Endothelial cell of umbilical vein (primary cell): ENCODE results near the gene PLPP7. TPM values are rescaled to one million over a fixed set of nuclear protein-coding genes. Genes with fewer than 3 reads are reported as not detected.

ENCODE experiments used
- BruUV-seq: library from RNA; stranded (reverse); fragments of 400-500 nt; replicated peaks from 2 replicates; lab custom pipeline; 2021; lab: Mats Ljungman, UMichigan
- CTCF ChIA-PET: fragments of 300-600, 350-600 bp; sonication (Branson Sonifier 250); formaldehyde crosslinking; loops from one replicate; lab custom pipeline; 2021; ENCODE audit warnings: antibody characterized with exemption, inconsistent platforms; lab: Charles Lee
- POLR2A ChIA-PET: fragments of 300-600, 350-600 bp; sonication (Branson Sonifier 250); formaldehyde crosslinking; loops from one replicate; lab custom pipeline; 2021; ENCODE audit warnings: antibody characterized with exemption, inconsistent platforms; lab: Charles Lee
- DNase-seq: peaks from one replicate; pipeline ENCODE4 v3.0.0-alpha.2; 2011; ENCODE audit warnings: low read depth, low spot score
- FAIRE-seq: peaks from 2 replicates; lab custom pipeline; 2011; peaks lifted over from hg19 to GRCh38; lab: Jason Lieb, UNC
- H2AFZ ChIP-seq: 2 replicates; pipeline ENCODE4 v1.6.0; 2012; ENCODE audit warnings: low read depth, low read length, control low read depth, inconsistent platforms
- H3K27ac ChIP-seq: 2 replicates; pipeline ENCODE4 v1.5.1; 2011; ENCODE audit warnings: low read depth, mild to moderate bottlenecking, control low read depth, low read length, moderate library complexity; ENCODE audit not compliant: insufficient read depth
- H3K27me3 ChIP-seq, 2 experiments: 2 replicates each; pipeline versions ENCODE4 v1.6.0 to v1.6.1; 2011; ENCODE audit warnings: low read length in 2 of 2, mixed read lengths in 1 of 2; ENCODE audit not compliant: control insufficient read depth in 2 of 2, insufficient read depth in 2 of 2
- H3K36me3 ChIP-seq, 2 experiments: 2 replicates in 1 of 2; 3 replicates in 1 of 2; pipeline ENCODE4 v1.5.1; 2011; ENCODE audit warnings: low read length in 2 of 2, mild to moderate bottlenecking in 1 of 2, moderate library complexity in 1 of 2; ENCODE audit not compliant: control insufficient read depth in 2 of 2, insufficient read depth in 2 of 2; ENCODE audit errors: extremely low read depth in 1 of 2
- H3K4me1 ChIP-seq: 3 replicates; pipeline ENCODE4 v1.5.1; 2011; ENCODE audit warnings: mild to moderate bottlenecking, low read length; ENCODE audit not compliant: control insufficient read depth, insufficient read depth; ENCODE audit errors: extremely low read depth
- H3K4me2 ChIP-seq: 2 replicates; pipeline ENCODE4 v1.6.1; 2011; ENCODE audit warnings: low read length, control low read depth, mixed read lengths; ENCODE audit not compliant: insufficient read depth
- H3K4me3 ChIP-seq, 3 experiments: fragments of 200-600 bp in 1 of 3; sonication (generic), shearing (Covaris generic) in 1 of 3; replicated peaks in 1 of 3; 2 replicates each; pipeline ENCODE4 v1.5.1; 2011 to 2016; ENCODE audit warnings: control low read depth in 3 of 3, low read length in 3 of 3, mild to moderate bottlenecking in 2 of 3, inconsistent platforms in 1 of 3, low read depth in 1 of 3, moderate library complexity in 1 of 3; ENCODE audit not compliant: insufficient read depth in 1 of 3
- H3K79me2 ChIP-seq: 2 replicates; pipeline ENCODE4 v1.6.0; 2012; ENCODE audit warnings: low read length, inconsistent platforms; ENCODE audit not compliant: control insufficient read depth, insufficient read depth
- H3K9ac ChIP-seq: replicated peaks from 2 replicates; pipeline ENCODE3; 2011; ENCODE audit warnings: low read length, control low read depth; ENCODE audit not compliant: insufficient read depth; ENCODE audit errors: extremely low read depth
- H3K9me1 ChIP-seq: replicated peaks from 3 replicates; pipeline ENCODE4 v1.6.0; 2011; ENCODE audit warnings: mild to moderate bottlenecking, low read length; ENCODE audit not compliant: control insufficient read depth, insufficient read depth; ENCODE audit errors: extremely low read depth
- H3K9me3 ChIP-seq: replicated peaks from 2 replicates; pipeline ENCODE4 v1.5.1; 2012; ENCODE audit warnings: low read length, inconsistent platforms; ENCODE audit not compliant: control insufficient read depth, insufficient read depth
- H4K20me1 ChIP-seq: replicated peaks from 2 replicates; pipeline ENCODE3; 2011; ENCODE audit warnings: mild to moderate bottlenecking, low read length; ENCODE audit not compliant: control insufficient read depth, insufficient read depth; ENCODE audit errors: extremely low read depth
- CTCF ChIP-seq, 2 donors: IDR thresholded peaks; 1 replicate in 1 of 2; 2 replicates in 1 of 2; pipeline ENCODE4 v1.5.1; 2011; ENCODE audit warnings: low read length in 2 of 2, mild to moderate bottlenecking in 2 of 2, moderate library complexity in 2 of 2, control low read depth in 1 of 2, inconsistent platforms in 1 of 2, low read depth in 1 of 2; ENCODE audit not compliant: insufficient read depth in 1 of 2; ENCODE audit errors: extremely low read depth in 1 of 2
- EZH2 ChIP-seq: IDR thresholded peaks from 2 replicates; pipeline ENCODE4 v1.6.1; 2012; ENCODE audit warnings: borderline replicate concordance, low read depth, mild to moderate bottlenecking, moderate library complexity, low read length, inconsistent platforms; ENCODE audit not compliant: severe bottlenecking
- FOS ChIP-seq: IDR thresholded peaks from 2 replicates; pipeline ENCODE4 v1.6.1; 2011; ENCODE audit warnings: mild to moderate bottlenecking, low read length, moderate library complexity, borderline replicate concordance; ENCODE audit not compliant: insufficient read depth
- GATA2 ChIP-seq: IDR thresholded peaks from 2 replicates; pipeline ENCODE4 v1.7.0; 2011; ENCODE audit warnings: low read depth, mild to moderate bottlenecking, moderate library complexity, mixed read lengths, low read length; ENCODE audit not compliant: insufficient read length, insufficient read depth
- JUN ChIP-seq: IDR thresholded peaks from 2 replicates; pipeline ENCODE4 v1.6.1; 2011; ENCODE audit warnings: borderline replicate concordance, low read depth; ENCODE audit not compliant: insufficient read length, insufficient read depth
- MAX ChIP-seq: IDR thresholded peaks from 2 replicates; pipeline ENCODE4 v1.6.1; 2011; ENCODE audit not compliant: insufficient read depth, insufficient read length
- MYC ChIP-seq: IDR thresholded peaks from one replicate; pipeline ENCODE4 v1.6.1; 2011; ENCODE audit warnings: mild to moderate bottlenecking, low read depth, low read length
- POLR2A ChIP-seq: IDR thresholded peaks from 2 replicates; pipeline ENCODE4 v1.6.1; 2012; ENCODE audit warnings: low read depth, mild to moderate bottlenecking, control low read depth, low read length
- POLR2AphosphoS5 ChIP-seq: IDR thresholded peaks from 2 replicates; pipeline ENCODE4 v1.6.1; 2012; ENCODE audit warnings: low read depth, mild to moderate bottlenecking, control low read depth, low read length, moderate library complexity; ENCODE audit not compliant: insufficient read depth
- dilution Hi-C: fragments of 300-500 bp; cut with MboI; formaldehyde crosslinking; loops from one replicate; pipeline ENCODE4 v1.15.0; 2019; ENCODE audit warnings: low sequenced_read_pairs; ENCODE audit not compliant: extremely low pct_ligation_motif_present
- intact Hi-C: fragments of 100-400 bp; cut with micrococcal nuclease; formaldehyde crosslinking; loops from one replicate; pipeline ENCODE4 v1.10.0; 2022
- polyA plus RNA-seq, 4 experiments: library from polyadenylated mRNA; depleted of rRNA in 3 of 4; stranded (reverse) in 3 of 4; unstranded in 1 of 4; fragments of >200 nt; gene quantifications; 2 replicates each; pipeline versions ENCODE4 v1.2.1 to v1.2.3, GENCODE V29; 2011 to 2012; ENCODE audit warnings: missing spikeins in 1 of 4
- total RNA-seq: library from RNA; stranded (reverse); gene quantifications from 2 replicates; pipeline ENCODE4 v1.2.3, GENCODE V29; 2021

Gene PLPP7
- total and polyA plus RNA-seq, 2 donors (not counting 3 experiments of a cell fraction or from before 2014, with no cell fraction given): 2.1 to 2.7 TPM

DNA sequence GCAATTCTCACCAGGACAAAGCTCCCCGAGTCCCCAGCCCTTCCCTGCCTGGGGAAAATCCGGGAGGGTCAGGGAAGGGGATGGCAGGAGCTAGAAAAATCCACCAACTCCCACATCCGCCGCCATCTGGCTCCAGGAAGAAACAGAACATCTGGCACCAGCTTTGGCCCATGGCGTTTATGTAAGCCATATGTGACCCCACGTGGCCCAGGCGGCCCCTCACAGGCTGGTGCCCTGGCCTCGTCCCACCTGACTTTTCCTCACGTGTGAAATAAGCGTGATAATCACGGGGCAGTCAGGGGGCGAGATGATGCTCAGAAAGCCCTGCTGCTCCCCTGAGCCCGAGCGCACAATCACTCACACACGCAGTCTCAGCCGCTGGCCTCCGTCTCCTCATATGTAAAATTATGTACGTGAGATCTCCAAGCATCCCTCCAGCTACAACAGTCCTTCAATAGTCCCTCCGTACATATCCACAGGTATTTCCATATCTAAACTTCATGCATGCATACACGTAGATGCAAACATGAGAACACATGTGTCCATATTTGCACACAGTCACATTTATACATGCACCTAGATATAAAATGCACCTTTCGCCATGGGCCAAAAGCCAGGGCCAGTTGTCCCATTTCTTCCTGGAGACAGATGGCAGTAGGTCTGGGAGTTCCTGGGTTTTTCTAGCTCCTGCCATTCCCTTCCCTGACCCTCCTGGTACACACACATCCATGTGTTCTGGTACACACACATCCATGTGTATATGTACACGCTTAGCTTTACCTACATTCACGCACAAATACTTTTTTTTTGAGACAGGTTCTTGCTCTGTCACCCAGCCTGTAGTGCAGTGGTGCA lies 28.9 kb downstream of the PLPP7 start:
- dilution Hi-C loops (no loop called here), intact Hi-C loops (no loop called here)
- no peak for DNase-seq
- H3K27me3 ChIP-seq: no peaks in the 10 kb centered on the region
- H3K9me3 ChIP-seq: no peaks in the 10 kb centered on the region
- H4K20me1 ChIP-seq: no peaks in the 10 kb centered on the region
- no TSS peak for BruUV-seq
- no peak overlapping the region for H3K27ac ChIP-seq
- ChIA-PET CTCF (no interaction called here), POLR2A (interaction anchor here (0.6 kb wide), 1 partner anchor 15 kb away, joined by 4 read pairs; no protein-coding TSS in a partner anchor)
- FAIRE-seq: no peak
- H3K9me1 ChIP-seq: no peaks in the 10 kb centered on the region
- H3K9ac ChIP-seq: no peak overlapping the region
- no peak overlapping the region for H2AFZ ChIP-seq
- H3K4me1 ChIP-seq: no peaks in the 10 kb centered on the region
- H3K4me3 ChIP-seq: no peak overlapping the region
- H3K4me2 ChIP-seq: no peak overlapping the region
- no peaks in the 10 kb centered on the region for H3K79me2 ChIP-seq
- H3K36me3 ChIP-seq: no peaks in the 10 kb centered on the region
- TF ChIP-seq CTCF (IDR thresholded peaks at IDR 0.05; ENCODE audit: extremely low read depth in 1 of 2, insufficient read depth in 1 of 2, low read depth in 1 of 2, low read length in 2 of 2): no peak
- no peak for TF ChIP-seq POLR2AphosphoS5
- no peak for TF ChIP-seq FOS
- no peak for TF ChIP-seq GATA2
- no peak for TF ChIP-seq JUN
- no peak for TF ChIP-seq EZH2
- TF ChIP-seq MAX: no peak
- no peak for TF ChIP-seq MYC
- no peak for TF ChIP-seq POLR2A
